Trophoblast cell (in vitro differentiated cells and primary cell): ENCODE measurements around the gene ACOT7.
A peak's percentile ranks its signal among the peaks of the same experiment; 100 is the strongest.

Experiments
- DNase-seq, 2 donors: peaks; one replicate each; pipeline ENCODE4 v3.0.0-alpha.2; 2016
- H2AFZ ChIP-seq: 2 replicates; pipeline ENCODE4 v1.6.1; 2013; ENCODE audit warnings: low read length, moderate library complexity, mild to moderate bottlenecking; ENCODE audit not compliant: insufficient read depth, poor library complexity
- H2AK5ac ChIP-seq: 2 replicates; pipeline ENCODE4 v1.6.1; 2013; ENCODE audit warnings: mild to moderate bottlenecking, low read length
- H2BK120ac ChIP-seq: 2 replicates; pipeline ENCODE4 v1.6.1; 2013; ENCODE audit warnings: low read length, mild to moderate bottlenecking, moderate library complexity; ENCODE audit not compliant: insufficient read depth, poor library complexity
- H2BK12ac ChIP-seq: 2 replicates; pipeline ENCODE4 v1.6.1; 2013; ENCODE audit warnings: mild to moderate bottlenecking, low read length, moderate library complexity
- H2BK5ac ChIP-seq: 2 replicates; pipeline ENCODE4 v1.6.1; 2013; ENCODE audit warnings: low read length, low read depth, moderate library complexity, mild to moderate bottlenecking; ENCODE audit not compliant: poor library complexity
- H3K14ac ChIP-seq: 2 replicates; pipeline ENCODE4 v1.6.1; 2013; ENCODE audit warnings: mild to moderate bottlenecking, low read length
- H3K18ac ChIP-seq: 2 replicates; pipeline ENCODE4 v1.6.1; 2013; ENCODE audit warnings: mild to moderate bottlenecking, low read length
- H3K23ac ChIP-seq: 2 replicates; pipeline ENCODE4 v1.6.1; 2013; ENCODE audit warnings: low read length
- H3K27ac ChIP-seq: 2 replicates; pipeline ENCODE4 v1.5.1; 2013; ENCODE audit warnings: low read depth, mild to moderate bottlenecking, inconsistent platforms, low read length, moderate library complexity
- H3K27me3 ChIP-seq: 2 replicates; pipeline ENCODE4 v1.6.1; 2013; ENCODE audit warnings: inconsistent platforms, mild to moderate bottlenecking, low read length, moderate library complexity; ENCODE audit not compliant: insufficient read depth
- H3K36me3 ChIP-seq, 2 experiments: 1 replicate in 1 of 2; 2 replicates in 1 of 2; pipeline ENCODE4 v1.6.1; 2013; ENCODE audit warnings: low read length in 2 of 2, mild to moderate bottlenecking in 2 of 2, moderate library complexity in 1 of 2; ENCODE audit not compliant: insufficient read depth in 2 of 2, control insufficient read depth in 1 of 2
- H3K4ac ChIP-seq: 2 replicates; pipeline ENCODE4 v1.6.1; 2013; ENCODE audit warnings: low read depth, mild to moderate bottlenecking, low read length, moderate library complexity
- H3K4me1 ChIP-seq, 2 experiments: 1 replicate in 1 of 2; 2 replicates in 1 of 2; pipeline ENCODE4 v1.6.1; 2013; ENCODE audit warnings: low read length in 2 of 2, mild to moderate bottlenecking in 2 of 2, moderate library complexity in 1 of 2; ENCODE audit not compliant: insufficient read depth in 2 of 2, control insufficient read depth in 1 of 2
- H3K4me2 ChIP-seq: 2 replicates; pipeline ENCODE4 v1.6.1; 2013; ENCODE audit warnings: inconsistent platforms, mild to moderate bottlenecking, low read length, moderate library complexity
- H3K4me3 ChIP-seq: 2 replicates; pipeline ENCODE4 v1.5.1; 2013; ENCODE audit warnings: mild to moderate bottlenecking, low read depth, low read length, inconsistent platforms
- H3K79me1 ChIP-seq: one replicate; pipeline ENCODE4 v1.6.1; 2013; ENCODE audit warnings: low read length
- H3K79me2 ChIP-seq: 2 replicates; pipeline ENCODE4 v1.6.1; 2013; ENCODE audit warnings: low read length, mild to moderate bottlenecking; ENCODE audit not compliant: control insufficient read depth, insufficient read depth, poor library complexity
- H3K9ac ChIP-seq: 2 replicates; pipeline ENCODE4 v1.6.1; 2013; ENCODE audit warnings: mild to moderate bottlenecking, low read length
- H3K9me3 ChIP-seq: 2 replicates; pipeline ENCODE4 v1.6.1; 2013; ENCODE audit warnings: low read depth, mild to moderate bottlenecking, control low read depth, inconsistent platforms, low read length; ENCODE audit not compliant: insufficient read depth
- H4K12ac ChIP-seq: 2 replicates; pipeline ENCODE4 v1.6.1; 2013; ENCODE audit warnings: low read depth, mild to moderate bottlenecking, low read length, moderate library complexity
- H4K8ac ChIP-seq: 2 replicates; pipeline ENCODE4 v1.6.1; 2013; ENCODE audit warnings: low read depth, mild to moderate bottlenecking, low read length, moderate library complexity
- H4K91ac ChIP-seq: one replicate; pipeline ENCODE4 v1.6.1; 2013; ENCODE audit warnings: low read depth, mild to moderate bottlenecking, low read length, moderate library complexity
- WGBS: extraction: QIAGEN DNeasy Blood & Tissue Kit; methylation state at CpG from one replicate; pipeline ENCODE4 v1.1.7; 2013; ENCODE audit warnings: missing lambda C conversion rate; ENCODE audit not compliant: insufficient read length, insufficient coverage; ENCODE audit errors: extremely low coverage; 5-methylcytosine and 5-hydroxymethylcytosine counted together

ACOT7 gene

GRCh38 chr1:6424619-6425593 is 31.3 kb upstream of the ACOT7 start, which contains the start of gene ESPN:
Gene ESPN (plus strand): TSS chr1:6424776. CDS start chr1:6424956, 180 bp downstream.
- H3K9me3 ChIP-seq: peaks cover 7% of the 10 kb centered on the region
- no peak within 1 kb of the TSS for H2BK12ac ChIP-seq
- no peaks in the 10 kb centered on the region for H3K79me1 ChIP-seq
- H3K18ac ChIP-seq: no peak within 1 kb of the TSS
- peak within 1 kb of the TSS; percentile 25 for H2AFZ ChIP-seq
- no peak within 1 kb of the TSS for H4K12ac ChIP-seq
- peak in 1 of 2 donors; percentile 44 for DNase-seq
- no peak within 1 kb of the TSS for H3K23ac ChIP-seq
- no peak within 1 kb of the TSS for H3K14ac ChIP-seq
- H3K4me3 ChIP-seq: no peak within 1 kb of the TSS
- peaks cover 45% of the 10 kb centered on the region for H3K27me3 ChIP-seq
- peak within 1 kb of the TSS; percentile 27 for H3K4me2 ChIP-seq
- no peak within 1 kb of the TSS for H3K4ac ChIP-seq
- no peak within 1 kb of the TSS for H3K9ac ChIP-seq
- H4K8ac ChIP-seq: no peak within 1 kb of the TSS
- H4K91ac ChIP-seq: no peak within 1 kb of the TSS
- peaks cover 2 to 8% of the 10 kb centered on the region in 2 experiments for H3K4me1 ChIP-seq
- no peaks in the 10 kb centered on the region for H3K36me3 ChIP-seq
- H2AK5ac ChIP-seq: no peak within 1 kb of the TSS
- H3K27ac ChIP-seq: no peak within 1 kb of the TSS
- H2BK5ac ChIP-seq: no peak within 1 kb of the TSS
- WGBS: no CpG with 5 or more reads among the region's 99 CpGs
- H2BK120ac ChIP-seq: no peak within 1 kb of the TSS
- H3K79me2 ChIP-seq: no peaks in the 10 kb centered on the region

- H3K79me1 ChIP-seq: no peaks in the 10 kb centered on the region
- H3K4me3 ChIP-seq: no peak overlapping the region
- H4K91ac ChIP-seq: no peak overlapping the region
- no CpG with 5 or more reads among the region's 35 CpGs for WGBS
- H2BK12ac ChIP-seq: no peak overlapping the region
- no peaks in the 10 kb centered on the region for H3K79me2 ChIP-seq
- no peak overlapping the region for H3K23ac ChIP-seq
- no peak overlapping the region for H3K4ac ChIP-seq
- H2AK5ac ChIP-seq: no peak overlapping the region
- no peak overlapping the region for H3K14ac ChIP-seq
- H2BK120ac ChIP-seq: no peak overlapping the region
- H4K8ac ChIP-seq: no peak overlapping the region
- no peak for DNase-seq
- no peak overlapping the region for H2AFZ ChIP-seq
- H3K18ac ChIP-seq: no peak overlapping the region
- peaks cover 2 to 11% of the 10 kb centered on the region in 2 experiments for H3K4me1 ChIP-seq
- peaks cover 7% of the 10 kb centered on the region for H3K9me3 ChIP-seq
- H3K27me3 ChIP-seq: peaks cover 54% of the 10 kb centered on the region
- H3K9ac ChIP-seq: no peak overlapping the region
- no peak overlapping the region for H3K27ac ChIP-seq
- H3K36me3 ChIP-seq: no peaks in the 10 kb centered on the region
- no peak overlapping the region for H4K12ac ChIP-seq
- H2BK5ac ChIP-seq: no peak overlapping the region
- H3K4me2 ChIP-seq: no peak overlapping the region
These were observed 30.5 kb upstream of the ACOT7 start for GRCh38 chr1:6424000-6424565.

- peaks cover 59% of the 10 kb centered on the region for H3K27me3 ChIP-seq
- no CpG with 5 or more reads among the region's 24 CpGs for WGBS
- peaks cover 2 to 11% of the 10 kb centered on the region in 2 experiments for H3K4me1 ChIP-seq
- H3K23ac ChIP-seq: no peak overlapping the region
- no peak overlapping the region for H3K4ac ChIP-seq
- no peak overlapping the region for H2BK5ac ChIP-seq
- DNase-seq: peak; percentile 74 to 85
- no peak overlapping the region for H2AK5ac ChIP-seq
- no peaks in the 10 kb centered on the region for H3K79me2 ChIP-seq
- no peak overlapping the region for H2AFZ ChIP-seq
- no peak overlapping the region for H3K9ac ChIP-seq
- no peak overlapping the region for H3K4me2 ChIP-seq
- no peak overlapping the region for H2BK12ac ChIP-seq
- no peak overlapping the region for H3K18ac ChIP-seq
- H4K12ac ChIP-seq: no peak overlapping the region
- no peak overlapping the region for H3K4me3 ChIP-seq
- no peak overlapping the region for H4K91ac ChIP-seq
- peaks cover 7% of the 10 kb centered on the region for H3K9me3 ChIP-seq
- H4K8ac ChIP-seq: no peak overlapping the region
- H3K79me1 ChIP-seq: no peaks in the 10 kb centered on the region
- no peak overlapping the region for H2BK120ac ChIP-seq
- no peaks in the 10 kb centered on the region for H3K36me3 ChIP-seq
- no peak overlapping the region for H3K14ac ChIP-seq
- no peak overlapping the region for H3K27ac ChIP-seq
These were observed 29.9 kb upstream of the ACOT7 start for GRCh38 chr1:6423321-6423999.

GRCh38 chr1:6421266-6421665 is 27.7 kb upstream of the ACOT7 start:
- H4K91ac ChIP-seq: no peak overlapping the region
- H3K27ac ChIP-seq: no peak overlapping the region
- no peak for DNase-seq
- no peak overlapping the region for H3K23ac ChIP-seq
- no peak overlapping the region for H2BK12ac ChIP-seq
- H3K79me1 ChIP-seq: no peaks in the 10 kb centered on the region
- no peak overlapping the region for H2AK5ac ChIP-seq
- H3K4me3 ChIP-seq: no peak overlapping the region
- no CpG with 5 or more reads among the region's 4 CpGs for WGBS
- H4K12ac ChIP-seq: no peak overlapping the region
- H2AFZ ChIP-seq: no peak overlapping the region
- H3K27me3 ChIP-seq: peaks cover 67% of the 10 kb centered on the region
- no peak overlapping the region for H2BK5ac ChIP-seq
- H2BK120ac ChIP-seq: no peak overlapping the region
- H3K18ac ChIP-seq: no peak overlapping the region
- peaks cover 10% of the 10 kb centered on the region for H3K9me3 ChIP-seq
- H3K79me2 ChIP-seq: no peaks in the 10 kb centered on the region
- H3K14ac ChIP-seq: no peak overlapping the region
- no peaks in the 10 kb centered on the region for H3K36me3 ChIP-seq
- H3K4me1 ChIP-seq: peaks cover 2 to 17% of the 10 kb centered on the region in 2 experiments
- H3K9ac ChIP-seq: no peak overlapping the region
- no peak overlapping the region for H3K4ac ChIP-seq
- H3K4me2 ChIP-seq: no peak overlapping the region
- no peak overlapping the region for H4K8ac ChIP-seq
